Measurements from ENCODE around the gene RNF113B.

The RNF113B gene

GRCh38 chr13:98180092-98180491, 3.0 kb upstream of the RNF113B start:
- H4K20me1 ChIP-seq (ENCODE audit: insufficient read depth, low read length), result no peaks in the 10 kb centered on the region
- TF ChIP-seq CTCF (IDR thresholded peaks at IDR 0.05; ENCODE audit: low read length), result no peak
- TF ChIP-seq EZH2 (IDR thresholded peaks at IDR 0.05; ENCODE audit: borderline replicate concordance, low read length), result no peak
- no peaks in the 10 kb centered on the region for H3F3A ChIP-seq (ENCODE audit: insufficient read depth, low read length)
- H3K9ac ChIP-seq (ENCODE audit: low read length), result no peak overlapping the region
- H3K9me3 ChIP-seq (ENCODE audit: low read length), result no peaks in the 10 kb centered on the region
- H3K4me1 ChIP-seq (ENCODE audit: insufficient read depth, low read length, severe bottlenecking), result no peaks in the 10 kb centered on the region
- H3K36me3 ChIP-seq (ENCODE audit: insufficient read depth, low read length), result no peaks in the 10 kb centered on the region
- no peaks in the 10 kb centered on the region for H3K79me2 ChIP-seq (ENCODE audit: insufficient read depth, low read length)
- H2AFZ ChIP-seq (ENCODE audit: low read length), result no peak overlapping the region
- H3K4me3 ChIP-seq (ENCODE audit: low read depth, low read length, poor library complexity, severe bottlenecking), result no peak overlapping the region
- H3K27ac ChIP-seq (ENCODE audit: low read depth, low read length, poor library complexity, severe bottlenecking), result no peak overlapping the region
- no peaks in the 10 kb centered on the region for H3K9me2 ChIP-seq (ENCODE audit: low read depth, low read length)
- no peaks in the 10 kb centered on the region for H3K27me3 ChIP-seq (ENCODE audit: insufficient read depth, low read length)
- H3K4me2 ChIP-seq (ENCODE audit: low read length), result no peak overlapping the region

GRCh38 chr13:98175823-98176222, 1.2 kb downstream of the RNF113B start:
- H4K20me1 ChIP-seq (ENCODE audit: insufficient read depth, low read length), result no peaks in the 10 kb centered on the region
- H2AFZ ChIP-seq (ENCODE audit: low read length), result no peak overlapping the region
- H3K4me2 ChIP-seq (ENCODE audit: low read length), result no peak overlapping the region
- H3K36me3 ChIP-seq (ENCODE audit: insufficient read depth, low read length), result no peaks in the 10 kb centered on the region
- H3K9ac ChIP-seq (ENCODE audit: low read length), result no peak overlapping the region
- H3K27ac ChIP-seq (ENCODE audit: low read depth, low read length, poor library complexity, severe bottlenecking), result no peak overlapping the region
- H3K9me3 ChIP-seq (ENCODE audit: low read length), result no peaks in the 10 kb centered on the region
- no peaks in the 10 kb centered on the region for H3K27me3 ChIP-seq (ENCODE audit: insufficient read depth, low read length)
- H3K4me1 ChIP-seq (ENCODE audit: insufficient read depth, low read length, severe bottlenecking), result no peaks in the 10 kb centered on the region
- no peaks in the 10 kb centered on the region for H3F3A ChIP-seq (ENCODE audit: insufficient read depth, low read length)
- TF ChIP-seq CTCF (IDR thresholded peaks at IDR 0.05; ENCODE audit: low read length), result no peak
- TF ChIP-seq EZH2 (IDR thresholded peaks at IDR 0.05; ENCODE audit: borderline replicate concordance, low read length), result no peak
- H3K4me3 ChIP-seq (ENCODE audit: low read depth, low read length, poor library complexity, severe bottlenecking), result no peak overlapping the region
- H3K9me2 ChIP-seq (ENCODE audit: low read depth, low read length), result no peaks in the 10 kb centered on the region
- H3K79me2 ChIP-seq (ENCODE audit: insufficient read depth, low read length), result no peaks in the 10 kb centered on the region

GRCh38 chr13:98175043-98175442, 2.0 kb downstream of the RNF113B start:
- Histone ChIP-seq H4K20me1 (ENCODE audit: insufficient read depth, low read length) (no peaks in the 10 kb centered on the region), H3K27me3 (ENCODE audit: insufficient read depth, low read length) (no peaks in the 10 kb centered on the region), H3K9me3 (ENCODE audit: low read length) (no peaks in the 10 kb centered on the region), H3K36me3 (ENCODE audit: insufficient read depth, low read length) (no peaks in the 10 kb centered on the region), H3F3A (ENCODE audit: insufficient read depth, low read length) (no peaks in the 10 kb centered on the region), H3K4me3 (ENCODE audit: low read depth, low read length, poor library complexity, severe bottlenecking) (no peak overlapping the region), H3K4me2 (ENCODE audit: low read length) (no peak overlapping the region), H3K79me2 (ENCODE audit: insufficient read depth, low read length) (no peaks in the 10 kb centered on the region), H3K9ac (ENCODE audit: low read length) (no peak overlapping the region), H3K9me2 (ENCODE audit: low read depth, low read length) (no peaks in the 10 kb centered on the region), H2AFZ (ENCODE audit: low read length) (no peak overlapping the region), H3K27ac (ENCODE audit: low read depth, low read length, poor library complexity, severe bottlenecking) (no peak overlapping the region), H3K4me1 (ENCODE audit: insufficient read depth, low read length, severe bottlenecking) (no peaks in the 10 kb centered on the region)
- TF ChIP-seq CTCF (IDR thresholded peaks at IDR 0.05; ENCODE audit: low read length) (no peak), EZH2 (IDR thresholded peaks at IDR 0.05; ENCODE audit: borderline replicate concordance, low read length) (no peak)
